Prostate gland (tissue), 2 donors: Measurements from ENCODE around the gene SLCO3A1.

Experiments
- POLR2A ChIP-seq: fragments of 450-650 bp; IDR thresholded peaks from one replicate; pipeline ENCODE4 v1.6.1; 2016; ENCODE audit warnings: antibody characterized with exemption, mild to moderate bottlenecking
- POLR2AphosphoS5 ChIP-seq: sonication (generic); formaldehyde crosslinking; IDR thresholded peaks from one replicate; pipeline ENCODE4 v1.6.1; 2017; ENCODE audit warnings: antibody characterized with exemption
- TF ChIP-seq, protein P1 (sequence below), 4 experiments: fragments of 200-600 bp in 2 of 4; fragments of 450-650 bp in 2 of 4; sonication (generic) in 2 of 4; IDR thresholded peaks; 1 replicate in 3 of 4; 2 replicates in 1 of 4; pipeline ENCODE4 v1.5.1; 2016 to 2019; ENCODE audit warnings: antibody characterized with exemption in 4 of 4, mild to moderate bottlenecking in 2 of 4, moderate library complexity in 2 of 4

DNA sequence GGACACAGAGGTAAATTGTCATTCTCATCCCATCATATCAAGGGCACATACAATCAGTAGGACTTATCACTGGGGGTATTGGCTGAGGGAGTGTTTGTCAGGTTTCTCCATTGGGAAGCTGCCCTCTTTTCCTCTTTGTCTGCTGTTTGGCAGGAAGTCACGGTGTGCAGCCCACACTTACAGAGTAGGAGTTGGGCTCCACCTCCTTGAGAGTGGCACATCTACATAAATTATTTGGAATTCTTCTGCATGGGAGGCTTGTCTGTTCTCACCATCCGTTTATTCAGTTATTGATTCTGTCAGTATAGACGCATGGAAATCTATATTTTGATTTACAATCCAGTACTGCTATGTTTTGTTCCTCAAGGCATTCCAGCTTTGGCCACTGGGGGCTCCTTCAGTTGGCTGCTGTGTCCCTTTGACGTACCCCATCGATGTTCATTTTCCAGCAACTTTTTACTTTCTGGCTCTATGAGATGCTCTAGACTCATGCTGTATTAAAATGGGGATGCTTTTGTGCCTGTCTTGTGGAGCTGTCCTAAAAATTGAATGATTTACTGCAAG is 200.3 kb downstream of the SLCO3A1 start:
- TF ChIP-seq POLR2A (no peak), POLR2AphosphoS5 (no peak)
- TF ChIP-seq, protein P1, sequence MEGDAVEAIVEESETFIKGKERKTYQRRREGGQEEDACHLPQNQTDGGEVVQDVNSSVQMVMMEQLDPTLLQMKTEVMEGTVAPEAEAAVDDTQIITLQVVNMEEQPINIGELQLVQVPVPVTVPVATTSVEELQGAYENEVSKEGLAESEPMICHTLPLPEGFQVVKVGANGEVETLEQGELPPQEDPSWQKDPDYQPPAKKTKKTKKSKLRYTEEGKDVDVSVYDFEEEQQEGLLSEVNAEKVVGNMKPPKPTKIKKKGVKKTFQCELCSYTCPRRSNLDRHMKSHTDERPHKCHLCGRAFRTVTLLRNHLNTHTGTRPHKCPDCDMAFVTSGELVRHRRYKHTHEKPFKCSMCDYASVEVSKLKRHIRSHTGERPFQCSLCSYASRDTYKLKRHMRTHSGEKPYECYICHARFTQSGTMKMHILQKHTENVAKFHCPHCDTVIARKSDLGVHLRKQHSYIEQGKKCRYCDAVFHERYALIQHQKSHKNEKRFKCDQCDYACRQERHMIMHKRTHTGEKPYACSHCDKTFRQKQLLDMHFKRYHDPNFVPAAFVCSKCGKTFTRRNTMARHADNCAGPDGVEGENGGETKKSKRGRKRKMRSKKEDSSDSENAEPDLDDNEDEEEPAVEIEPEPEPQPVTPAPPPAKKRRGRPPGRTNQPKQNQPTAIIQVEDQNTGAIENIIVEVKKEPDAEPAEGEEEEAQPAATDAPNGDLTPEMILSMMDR (IDR thresholded peaks at IDR 0.05): no peak
